ENCODE results near the gene ERCC2.

DNA sequence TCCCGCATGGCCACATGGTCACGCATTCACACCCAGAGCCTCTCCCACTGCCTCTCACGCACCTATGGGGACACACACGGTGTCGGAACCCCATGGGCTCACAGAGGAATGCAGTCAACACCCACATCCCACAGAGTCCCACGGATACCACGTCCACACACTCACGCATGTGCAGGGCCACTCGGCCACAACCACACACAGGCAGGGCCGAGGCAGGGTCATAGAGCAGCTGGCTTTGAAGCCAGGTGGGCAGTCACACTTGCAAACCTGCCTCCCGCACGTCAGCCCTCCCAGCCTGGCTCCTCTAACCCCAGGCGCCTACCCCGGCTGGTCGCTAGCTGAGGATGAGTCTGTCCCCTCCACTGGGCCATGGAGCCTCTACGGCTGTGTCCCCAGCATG is 8.1 kb downstream of the ERCC2 start:
- TF ChIP-seq, protein P1, sequence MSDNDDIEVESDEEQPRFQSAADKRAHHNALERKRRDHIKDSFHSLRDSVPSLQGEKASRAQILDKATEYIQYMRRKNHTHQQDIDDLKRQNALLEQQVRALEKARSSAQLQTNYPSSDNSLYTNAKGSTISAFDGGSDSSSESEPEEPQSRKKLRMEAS (IDR thresholded peaks at IDR 0.05): no peak
- no peak for TF ChIP-seq EP300 (IDR thresholded peaks at IDR 0.05; ENCODE audit: borderline replicate concordance)
- no peak for TF ChIP-seq TAF1 (IDR thresholded peaks at IDR 0.05; ENCODE audit: low read depth)
- no peak for TF ChIP-seq RAD21 (IDR thresholded peaks at IDR 0.05; ENCODE audit: low read depth)
- TF ChIP-seq FOXM1 (IDR thresholded peaks at IDR 0.05; ENCODE audit: borderline replicate concordance, low read depth): no peak
- TF ChIP-seq TCF12 (IDR thresholded peaks at IDR 0.05; ENCODE audit: low read depth): no peak
- no peak for TF ChIP-seq YY1 (IDR thresholded peaks at IDR 0.05; ENCODE audit: low read depth)
- TF ChIP-seq TEAD4 (IDR thresholded peaks at IDR 0.05): no peak
- TF ChIP-seq, protein P2, sequence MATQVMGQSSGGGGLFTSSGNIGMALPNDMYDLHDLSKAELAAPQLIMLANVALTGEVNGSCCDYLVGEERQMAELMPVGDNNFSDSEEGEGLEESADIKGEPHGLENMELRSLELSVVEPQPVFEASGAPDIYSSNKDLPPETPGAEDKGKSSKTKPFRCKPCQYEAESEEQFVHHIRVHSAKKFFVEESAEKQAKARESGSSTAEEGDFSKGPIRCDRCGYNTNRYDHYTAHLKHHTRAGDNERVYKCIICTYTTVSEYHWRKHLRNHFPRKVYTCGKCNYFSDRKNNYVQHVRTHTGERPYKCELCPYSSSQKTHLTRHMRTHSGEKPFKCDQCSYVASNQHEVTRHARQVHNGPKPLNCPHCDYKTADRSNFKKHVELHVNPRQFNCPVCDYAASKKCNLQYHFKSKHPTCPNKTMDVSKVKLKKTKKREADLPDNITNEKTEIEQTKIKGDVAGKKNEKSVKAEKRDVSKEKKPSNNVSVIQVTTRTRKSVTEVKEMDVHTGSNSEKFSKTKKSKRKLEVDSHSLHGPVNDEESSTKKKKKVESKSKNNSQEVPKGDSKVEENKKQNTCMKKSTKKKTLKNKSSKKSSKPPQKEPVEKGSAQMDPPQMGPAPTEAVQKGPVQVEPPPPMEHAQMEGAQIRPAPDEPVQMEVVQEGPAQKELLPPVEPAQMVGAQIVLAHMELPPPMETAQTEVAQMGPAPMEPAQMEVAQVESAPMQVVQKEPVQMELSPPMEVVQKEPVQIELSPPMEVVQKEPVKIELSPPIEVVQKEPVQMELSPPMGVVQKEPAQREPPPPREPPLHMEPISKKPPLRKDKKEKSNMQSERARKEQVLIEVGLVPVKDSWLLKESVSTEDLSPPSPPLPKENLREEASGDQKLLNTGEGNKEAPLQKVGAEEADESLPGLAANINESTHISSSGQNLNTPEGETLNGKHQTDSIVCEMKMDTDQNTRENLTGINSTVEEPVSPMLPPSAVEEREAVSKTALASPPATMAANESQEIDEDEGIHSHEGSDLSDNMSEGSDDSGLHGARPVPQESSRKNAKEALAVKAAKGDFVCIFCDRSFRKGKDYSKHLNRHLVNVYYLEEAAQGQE (IDR thresholded peaks at IDR 0.05; ENCODE audit: low read depth): no peak
- TF ChIP-seq CREB1 (IDR thresholded peaks at IDR 0.05; ENCODE audit: low read depth): no peak
- TF ChIP-seq EGR1 (IDR thresholded peaks at IDR 0.05): no peak
- no peak for TF ChIP-seq CEBPB (IDR thresholded peaks at IDR 0.05)
- TF ChIP-seq, protein P3, sequence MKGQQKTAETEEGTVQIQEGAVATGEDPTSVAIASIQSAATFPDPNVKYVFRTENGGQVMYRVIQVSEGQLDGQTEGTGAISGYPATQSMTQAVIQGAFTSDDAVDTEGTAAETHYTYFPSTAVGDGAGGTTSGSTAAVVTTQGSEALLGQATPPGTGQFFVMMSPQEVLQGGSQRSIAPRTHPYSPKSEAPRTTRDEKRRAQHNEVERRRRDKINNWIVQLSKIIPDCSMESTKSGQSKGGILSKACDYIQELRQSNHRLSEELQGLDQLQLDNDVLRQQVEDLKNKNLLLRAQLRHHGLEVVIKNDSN (IDR thresholded peaks at IDR 0.05): no peak
